Right lobe of liver (tissue), 6 donors: Measurements from ENCODE around the gene AP3S2. TPM values are rescaled to one million over a fixed set of nuclear protein-coding genes. Genes with fewer than 3 reads are reported as not detected.

Experiments
- ATAC-seq, 4 donors: fragments of 200-7000 bp; cut with Tn5 transposase; one replicate each; pipeline ENCODE4 v1.9.1; 2020; ENCODE audit warnings: mild to moderate bottlenecking in 4 of 4, moderate library complexity in 4 of 4
- DNase-seq, 3 donors: peaks; one replicate each; pipeline ENCODE4 v3.0.0-alpha.2; 2020
- H3K27ac ChIP-seq, 3 donors: fragments of 200-600 bp; one replicate each; pipeline ENCODE4 v1.8.0; 2022
- H3K27me3 ChIP-seq, 2 donors: fragments of 200-600 bp; one replicate each; pipeline ENCODE4 v1.8.0; 2022
- H3K36me3 ChIP-seq, 4 donors: fragments of 200-600 bp; sonication (generic) in 1 of 4; one replicate each; pipeline versions ENCODE4 v1.5.1 to v1.8.0; 2017 to 2022; ENCODE audit warnings: control low read depth in 1 of 4
- H3K4me1 ChIP-seq, 4 donors: fragments of 200-600 bp; sonication (generic) in 1 of 4; one replicate each; pipeline versions ENCODE4 v1.5.1 to v1.8.0; 2017 to 2022; ENCODE audit warnings: control low read depth in 1 of 4
- H3K4me3 ChIP-seq, 3 donors: fragments of 200-600 bp; one replicate each; pipeline ENCODE4 v1.8.0; 2022
- H3K9me3 ChIP-seq, 4 donors: fragments of 200-600 bp; sonication (generic) in 1 of 4; one replicate each; pipeline versions ENCODE4 v1.5.1 to v1.8.0; 2017 to 2022; ENCODE audit warnings: control low read depth in 1 of 4
- POLR2A ChIP-seq: fragments of 450-650 bp; IDR thresholded peaks from one replicate; pipeline ENCODE4 v1.6.1; 2017; ENCODE audit warnings: antibody characterized with exemption, mild to moderate bottlenecking
- WGBS: methylation state at CpG from one replicate; pipeline ENCODE4 v1.1.6; 2018; ENCODE audit warnings: low coverage, low lambda C conversion rate; ENCODE audit not compliant: insufficient coverage; ENCODE audit errors: missing lambda C conversion rate; 5-methylcytosine and 5-hydroxymethylcytosine counted together
- intact Hi-C, 2 donors: fragments of 100-400 bp; cut with DNase I; formaldehyde crosslinking; loops; one replicate each; pipeline versions ENCODE4 v1.11.2 to v1.14.1; 2022
- total RNA-seq, 6 experiments: library from RNA; depleted of rRNA in 2 of 6; stranded (reverse); fragments of >200 nt in 2 of 6; fragmentation: NEBNext Ultra II Directional in 3 of 6; extraction: Animal tissue kit (Norgen Biotek cat#: 25700) in 3 of 6; gene quantifications; one replicate each; pipeline versions ENCODE4 v1.1.0 to v1.2.4, GENCODE V29; 2016 to 2023
- TF ChIP-seq, protein P1 (sequence below), 4 donors: fragments of 200-600 bp in 3 of 4; fragments of 450-650 bp in 1 of 4; IDR thresholded peaks; one replicate each; pipeline versions ENCODE4 v1.5.1 to v1.8.0; 2016 to 2022; ENCODE audit warnings: antibody characterized with exemption in 4 of 4, mild to moderate bottlenecking in 2 of 4
- donor health status: DM: no; HTN: yes; CAD: no.
- donor health status: DM: no; HTN: no; CAD: no.
- donor health status: DM: no; HTN: no; CAD: no.
- donor health status: DM: no; HTN: yes; CAD: no.
- donor health status: DM: no; HTN: yes; CAD: no.

The AP3S2 gene
- total RNA-seq, 6 experiments from 2014 or later = 23.2 to 45.7 (median 27.2) TPM

- H3K4me1 ChIP-seq = peaks cover 0 to 61% (median 26%) of the 10 kb centered on the region in 4 donors
- no peaks in the 10 kb centered on the region for H3K27me3 ChIP-seq
- 46% methylated on average over 7 of the region's 29 CpGs for WGBS
- intact Hi-C loops = no loop called here
- H3K27ac ChIP-seq = peak overlapping the region; percentile 46 to 73 (median 65)
- peak overlapping the region; percentile 45 to 79 (median 77) for H3K4me3 ChIP-seq
- TF ChIP-seq, protein P1, sequence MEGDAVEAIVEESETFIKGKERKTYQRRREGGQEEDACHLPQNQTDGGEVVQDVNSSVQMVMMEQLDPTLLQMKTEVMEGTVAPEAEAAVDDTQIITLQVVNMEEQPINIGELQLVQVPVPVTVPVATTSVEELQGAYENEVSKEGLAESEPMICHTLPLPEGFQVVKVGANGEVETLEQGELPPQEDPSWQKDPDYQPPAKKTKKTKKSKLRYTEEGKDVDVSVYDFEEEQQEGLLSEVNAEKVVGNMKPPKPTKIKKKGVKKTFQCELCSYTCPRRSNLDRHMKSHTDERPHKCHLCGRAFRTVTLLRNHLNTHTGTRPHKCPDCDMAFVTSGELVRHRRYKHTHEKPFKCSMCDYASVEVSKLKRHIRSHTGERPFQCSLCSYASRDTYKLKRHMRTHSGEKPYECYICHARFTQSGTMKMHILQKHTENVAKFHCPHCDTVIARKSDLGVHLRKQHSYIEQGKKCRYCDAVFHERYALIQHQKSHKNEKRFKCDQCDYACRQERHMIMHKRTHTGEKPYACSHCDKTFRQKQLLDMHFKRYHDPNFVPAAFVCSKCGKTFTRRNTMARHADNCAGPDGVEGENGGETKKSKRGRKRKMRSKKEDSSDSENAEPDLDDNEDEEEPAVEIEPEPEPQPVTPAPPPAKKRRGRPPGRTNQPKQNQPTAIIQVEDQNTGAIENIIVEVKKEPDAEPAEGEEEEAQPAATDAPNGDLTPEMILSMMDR (IDR thresholded peaks at IDR 0.05) = no peak
- no peak for TF ChIP-seq POLR2A
- peak; percentile 49 to 68 (median 66) for DNase-seq
- H3K36me3 ChIP-seq = peaks cover 0 to 31% (median 18%) of the 10 kb centered on the region in 4 donors
- ATAC-seq = peak in 3 of 4 donors; percentile 7 to 20 (median 13)
- no peaks in the 10 kb centered on the region for H3K9me3 ChIP-seq
Measured at GRCh38 chr15:89805241-89806209, 88.3 kb downstream of the AP3S2 start.

DNA sequence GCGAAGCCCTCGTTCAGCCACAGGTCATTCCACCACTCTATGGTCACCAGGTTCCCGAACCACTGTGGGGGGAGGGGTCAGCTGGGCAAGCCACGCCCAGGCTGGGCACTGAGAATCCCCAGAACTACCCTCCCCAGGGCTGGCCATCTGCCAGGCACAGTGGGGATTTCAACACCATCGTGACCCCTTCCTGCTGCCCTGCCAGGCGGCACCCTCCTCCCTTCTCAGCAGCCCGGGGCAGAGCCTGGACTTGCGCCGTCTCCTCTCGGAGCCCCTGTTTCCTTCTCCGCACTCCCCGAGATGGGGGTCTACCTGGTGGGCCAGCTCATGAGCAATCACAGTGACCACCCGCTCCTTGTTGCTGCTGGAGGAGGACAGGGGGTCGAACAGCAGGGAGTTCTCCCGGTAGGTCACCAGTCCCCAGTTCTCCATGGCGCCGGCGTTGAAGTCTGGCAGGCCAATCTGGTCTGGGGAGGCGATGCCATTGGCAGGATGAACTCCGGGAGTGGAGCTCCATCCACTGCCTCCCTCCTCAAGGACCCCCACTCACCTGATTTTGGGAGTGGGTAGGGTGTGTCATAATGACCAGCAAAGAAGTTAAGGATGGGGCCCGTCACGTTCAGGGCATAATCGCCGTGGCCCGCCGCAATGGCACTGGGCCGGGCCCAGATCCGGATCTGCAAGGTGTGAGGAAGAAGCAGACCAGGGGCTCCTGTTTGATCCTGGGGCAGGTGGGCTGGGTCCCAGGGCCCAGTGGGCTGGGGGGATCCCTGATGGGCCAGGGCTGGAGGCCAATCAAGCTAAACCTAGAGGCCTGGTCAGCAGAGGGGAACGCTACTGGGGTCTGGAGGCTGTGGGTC, 89.6 kb downstream of the AP3S2 start:
- WGBS = 50% methylated on average over 6 of the region's 29 CpGs
- TF ChIP-seq, protein P1 (IDR thresholded peaks at IDR 0.05) = no peak
- TF ChIP-seq POLR2A = peak; percentile 38
- peak overlapping the region; percentile 32 to 65 (median 57) for H3K27ac ChIP-seq
- H3K4me1 ChIP-seq = peaks cover 0 to 51% (median 17%) of the 10 kb centered on the region in 4 donors
- peak in 3 of 4 donors; percentile 48 to 61 (median 58) for ATAC-seq
- intact Hi-C loops = no loop called here
- no peaks in the 10 kb centered on the region for H3K27me3 ChIP-seq
- peaks cover 0 to 43% (median 24%) of the 10 kb centered on the region in 4 donors for H3K36me3 ChIP-seq
- no peaks in the 10 kb centered on the region for H3K9me3 ChIP-seq
- DNase-seq = peak; percentile 93 to 98 (median 95)
- peak overlapping the region; percentile 45 to 79 (median 77) for H3K4me3 ChIP-seq

- intact Hi-C loops = no loop called here
- Histone ChIP-seq H3K9me3 (no peaks in the 10 kb centered on the region), H3K4me3 (peak overlapping the region in 1 of 3 donors; percentile 79), H3K27ac (peak overlapping the region; percentile 32 to 59 (median 57)), H3K4me1 (peaks cover 0 to 41% (median 12%) of the 10 kb centered on the region in 4 donors), H3K27me3 (no peaks in the 10 kb centered on the region), H3K36me3 (peaks cover 0 to 53% (median 27%) of the 10 kb centered on the region in 4 donors)
- WGBS = 72% methylated on average over 2 of the region's 24 CpGs
- DNase-seq = peak in 1 of 3 donors; percentile 35
- ATAC-seq = no peak
- TF ChIP-seq, protein P1 (IDR thresholded peaks at IDR 0.05) = no peak
- TF ChIP-seq POLR2A = no peak
Measured at GRCh38 chr15:89802986-89803824, 90.6 kb downstream of the AP3S2 start.
